NCI-H2029 (cell line): Measurements from ENCODE around the gene KSR2.
A peak's percentile ranks its signal among the peaks of the same experiment; 100 is the strongest.
"Not testable (repeated sequence)": the region's sequence is repeated elsewhere in the genome, so short reads cannot be mapped to it uniquely, and the experiment has no call there.

Source experiments
- DNase-seq: peaks from one replicate; lab custom pipeline; 2025; lab: John Stamatoyannopoulos, UW

The KSR2 gene

GRCh38 chr12:117968826-117969659 is at the start of gene KSR2:
TSS of gene KSR2 (minus strand) at chr12:117968990. CDS start at chr12:117968255, 735 bp downstream.
- DNase-seq = peak; percentile 96

DNA sequence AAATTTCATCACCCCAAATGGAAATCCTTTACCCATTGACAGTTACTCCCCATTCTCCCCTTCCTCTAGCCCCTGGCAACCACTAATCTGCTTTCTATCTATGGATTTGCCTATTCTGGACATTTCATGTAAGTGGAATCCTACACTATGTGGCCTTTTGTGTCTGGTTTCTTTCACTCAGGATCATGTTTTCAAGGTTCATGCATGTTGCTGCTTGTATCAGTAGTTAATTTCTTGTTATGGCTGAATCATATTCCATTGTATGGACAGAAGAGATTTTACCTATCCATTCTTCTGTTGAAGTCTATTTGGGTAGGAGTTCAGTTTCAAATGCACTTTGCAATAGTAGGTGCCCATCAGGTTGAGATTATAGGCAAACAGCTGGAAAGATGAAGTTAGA is 49.1 kb upstream of the KSR2 start:
- DNase-seq = no peak

GRCh38 chr12:118016424-118017264 is 47.9 kb upstream of the KSR2 start, which contains the start of gene RFC5:
TSS of gene RFC5 (plus strand) at chr12:118016703. CDS start at chr12:118016828, 125 bp downstream.
- DNase-seq = peak; percentile 97

GRCh38 chr12:118015944-118016343 is 47.2 kb upstream of the KSR2 start:
- DNase-seq = no peak

DNA sequence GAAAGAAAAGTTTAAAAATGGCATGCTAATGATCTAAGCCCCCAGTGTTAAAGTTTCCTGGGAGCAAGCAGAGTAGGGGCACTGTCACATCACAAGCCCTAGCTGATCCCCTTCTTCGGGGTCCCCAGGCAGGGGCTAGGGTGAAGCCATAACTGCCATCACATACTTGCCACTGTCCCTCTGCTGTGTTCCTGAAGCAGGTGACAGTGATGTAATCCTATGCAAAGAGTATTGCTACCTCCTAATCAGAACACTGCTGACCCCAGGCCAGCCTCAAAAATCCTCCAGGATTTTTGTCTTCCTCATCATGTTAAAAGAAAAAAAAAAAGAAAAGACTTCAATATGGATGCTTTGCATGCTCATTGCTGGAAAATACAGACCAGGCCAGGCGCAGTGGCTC is 46.5 kb upstream of the KSR2 start:
- DNase-seq = no peak

DNA sequence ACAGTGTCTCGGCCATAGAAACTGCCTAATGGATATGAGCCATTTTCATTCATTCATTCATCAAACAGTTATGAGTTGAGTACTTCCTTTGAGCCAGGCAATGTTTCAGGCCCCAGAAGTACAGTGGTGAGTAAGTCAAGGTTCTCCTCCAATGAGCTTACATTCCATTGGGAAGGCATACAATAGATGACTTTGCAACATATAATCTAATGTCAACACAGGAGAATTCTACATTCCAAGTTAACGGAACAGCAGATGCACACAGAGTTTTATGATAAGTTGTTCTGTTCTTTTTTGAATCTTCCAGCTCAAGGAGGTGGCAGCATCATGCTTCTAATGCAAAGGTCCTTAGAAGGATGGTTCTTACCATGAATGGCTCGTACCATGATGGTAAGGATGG is 44.5 kb upstream of the KSR2 start:
- no peak for DNase-seq

GRCh38 chr12:118011961-118012360 is 43.2 kb upstream of the KSR2 start:
- DNase-seq = no peak

GRCh38 chr12:118011377-118011776 is 42.6 kb upstream of the KSR2 start:
- DNase-seq = no peak

- no peak for DNase-seq
Observed at GRCh38 chr12:118010903-118011302, 42.1 kb upstream of the KSR2 start.

- DNase-seq = not testable (repeated sequence)
Observed at GRCh38 chr12:117999806-118000205, 31.0 kb upstream of the KSR2 start.

GRCh38 chr12:117998719-117999118 is 29.9 kb upstream of the KSR2 start:
- DNase-seq = no peak

- DNase-seq = no peak
Observed at GRCh38 chr12:117994551-117995438, 26.0 kb upstream of the KSR2 start.

- DNase-seq = no peak
Observed at GRCh38 chr12:117986705-117987469, 18.1 kb upstream of the KSR2 start.

DNA sequence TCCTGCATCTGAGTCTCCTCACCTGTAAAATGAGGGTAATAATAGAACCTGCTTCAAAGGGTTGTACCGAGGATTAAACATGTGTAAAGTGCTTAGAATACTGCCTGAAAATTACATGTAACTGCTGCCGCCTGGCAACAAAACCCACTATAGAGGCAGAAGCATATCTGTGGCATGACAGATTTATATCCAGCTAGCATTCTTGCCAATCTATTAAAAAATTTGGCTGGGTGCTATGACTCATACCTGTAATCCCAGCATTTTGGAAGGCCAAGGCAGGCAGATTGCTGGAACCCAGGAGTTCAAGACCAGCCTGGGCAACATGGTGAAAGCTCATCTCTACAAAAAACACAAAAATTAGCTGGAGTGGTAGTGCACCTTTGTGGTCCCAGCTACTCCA is 16.4 kb upstream of the KSR2 start:
- DNase-seq = no peak

DNA sequence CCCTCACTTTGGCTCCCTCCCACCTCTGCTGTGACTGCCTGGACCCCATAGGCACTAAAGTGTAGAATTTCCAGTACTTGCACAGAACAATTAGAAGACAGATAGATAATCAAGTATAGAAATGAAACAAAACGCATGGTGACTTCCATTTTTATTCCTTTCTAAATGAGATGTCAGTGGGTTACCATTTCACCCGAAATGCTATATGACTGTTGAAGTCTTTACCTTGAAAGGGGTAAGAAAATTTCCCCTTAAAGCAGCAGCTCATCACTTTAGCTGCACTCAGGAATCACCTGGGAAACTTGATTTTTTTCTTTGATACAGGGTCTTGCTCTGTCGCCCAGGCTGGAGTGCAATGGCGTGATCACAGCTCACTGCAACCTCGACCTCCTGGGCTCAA is 12.5 kb upstream of the KSR2 start:
- no peak for DNase-seq

DNA sequence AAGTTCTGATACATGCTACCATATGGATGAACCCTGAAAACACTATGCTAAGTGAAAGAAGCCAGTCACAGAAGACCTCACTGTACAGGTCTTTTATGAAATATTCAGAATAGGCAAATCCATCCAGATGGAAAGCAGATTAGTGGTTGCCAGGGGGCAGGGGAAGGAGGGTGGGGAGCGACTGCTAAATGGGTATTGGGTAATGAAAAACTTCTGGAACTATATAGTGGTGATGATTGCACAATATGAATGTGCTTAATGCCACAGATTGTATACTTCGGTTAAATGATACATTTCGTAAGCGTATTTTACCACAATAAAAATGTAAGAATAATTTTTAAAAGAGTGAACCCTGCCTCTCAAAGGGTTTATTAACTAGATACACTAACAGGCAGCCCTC is 11.8 kb upstream of the KSR2 start:
- no peak for DNase-seq

GRCh38 chr12:117977373-117977772 is 8.6 kb upstream of the KSR2 start:
- DNase-seq = no peak

- DNase-seq = no peak
Observed at GRCh38 chr12:117975006-117975405, 6.2 kb upstream of the KSR2 start.

- DNase-seq = peak; percentile 7
Observed at GRCh38 chr12:117972301-117972700, 3.5 kb upstream of the KSR2 start.

- DNase-seq = no peak
Observed at GRCh38 chr12:117970334-117970733, 1.5 kb upstream of the KSR2 start.

DNA sequence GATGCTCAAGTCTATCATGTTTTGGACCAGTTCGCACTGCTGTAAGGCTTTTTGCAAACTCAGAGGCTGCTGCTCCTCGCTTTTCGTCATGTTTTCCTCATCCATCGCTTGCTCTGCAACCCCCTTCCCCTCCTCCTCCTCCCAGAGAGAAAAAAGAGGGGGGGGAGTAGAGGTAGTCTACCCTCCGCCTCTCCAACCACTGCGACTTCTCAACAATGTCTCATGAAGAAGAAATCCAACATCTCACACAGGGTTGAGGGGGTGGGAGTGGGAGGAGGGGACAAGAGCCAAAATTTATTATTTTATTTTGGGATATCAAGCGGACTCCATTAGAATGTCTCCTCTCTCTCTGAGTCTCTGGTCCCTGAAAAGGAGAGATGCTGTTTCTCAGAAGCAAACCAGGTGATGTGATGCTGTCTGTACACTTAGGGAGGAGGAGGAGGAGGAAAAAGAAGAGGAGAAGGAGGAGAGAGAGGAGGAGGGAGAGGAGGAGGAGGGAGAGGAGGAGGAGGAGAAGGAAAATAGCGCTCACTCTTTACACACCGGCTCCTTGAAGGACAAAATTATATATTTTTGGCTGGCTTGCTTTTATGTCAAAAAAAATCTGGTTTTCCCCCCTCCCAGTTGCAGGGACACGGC is 520 bp downstream of the KSR2 start:
- DNase-seq = no peak
